Uterus (tissue), 4 donors: Measurements from ENCODE around the gene AP3D1. TPM values are rescaled to one million over a fixed set of nuclear protein-coding genes. Genes with fewer than 3 reads are reported as not detected.
"Not testable (repeated sequence)": the region's sequence is repeated elsewhere in the genome, so short reads cannot be mapped to it uniquely, and the experiment has no call there.

ENCODE experiments used
- DNase-seq, 2 donors: peaks; one replicate each; pipeline ENCODE4 v3.0.0-alpha.2; 2019 to 2020
- H3K27ac ChIP-seq, 2 donors: fragments of 200-600 bp; sonication (generic); 1 replicate in 1 of 2; 2 replicates in 1 of 2; pipeline ENCODE4 v1.5.1; 2016 to 2018
- H3K27me3 ChIP-seq, 2 donors: fragments of 200-600 bp; sonication (generic); one replicate each; pipeline ENCODE4 v1.5.1; 2018 to 2019; ENCODE audit warnings: control low read depth in 1 of 2
- H3K36me3 ChIP-seq, 2 donors: fragments of 200-600 bp; sonication (generic); one replicate each; pipeline ENCODE4 v1.5.1; 2019; ENCODE audit warnings: control low read depth in 1 of 2
- H3K4me1 ChIP-seq, 2 donors: fragments of 200-600 bp; sonication (generic); one replicate each; pipeline ENCODE4 v1.5.1; 2018 to 2019; ENCODE audit warnings: control low read depth in 1 of 2
- H3K4me3 ChIP-seq, 2 donors: fragments of 200-600 bp; sonication (generic); 1 replicate in 1 of 2; 2 replicates in 1 of 2; pipeline ENCODE4 v1.5.1; 2018 to 2019; ENCODE audit warnings: mild to moderate bottlenecking in 1 of 2
- H3K9me3 ChIP-seq, 2 donors: fragments of 200-600 bp; sonication (generic); one replicate each; pipeline ENCODE4 v1.5.1; 2019; ENCODE audit warnings: control low read depth in 1 of 2
- POLR2A ChIP-seq, 2 donors: fragments of 450-650 bp; IDR thresholded peaks; one replicate each; pipeline ENCODE4 v1.6.1; 2016; ENCODE audit warnings: antibody characterized with exemption in 2 of 2, mild to moderate bottlenecking in 1 of 2, moderate library complexity in 1 of 2
- intact Hi-C: fragments of 100-400 bp; cut with DNase I; formaldehyde crosslinking; loops from one replicate; pipeline ENCODE4 v1.15.1; 2023; ENCODE audit warnings: low total_unique reads
- total RNA-seq, 4 donors: library from RNA; depleted of rRNA in 3 of 4; stranded (reverse); fragments of >200 nt in 3 of 4; gene quantifications; one replicate each; pipeline versions ENCODE4 v1.1.0 to v1.2.4, GENCODE V29; 2014 to 2023
- TF ChIP-seq, protein P1 (sequence below), 4 experiments: fragments of 200-600 bp in 2 of 4; fragments of 450-650 bp in 2 of 4; sonication (generic) in 2 of 4; IDR thresholded peaks; one replicate each; pipeline ENCODE4 v1.5.1; 2016 to 2019; ENCODE audit warnings: antibody characterized with exemption in 4 of 4, mild to moderate bottlenecking in 2 of 4, moderate library complexity in 1 of 4
- donor health status: DM: yes; HTN: yes; CAD: no.

Gene AP3D1
- total RNA-seq, result 10 to 100 TPM; 33.8 to 97.5 (median 49.8) TPM

GRCh38 chr19:2151339-2152229 is at the start of gene AP3D1:
Gene AP3D1 (minus strand): TSS chr19:2151566. CDS start chr19:2151334, 232 bp downstream.
- Histone ChIP-seq H3K4me1 (peaks cover 0 to 11% of the 10 kb centered on the region in 2 donors), H3K27ac (peak within 1 kb of the TSS; percentile 70 to 82), H3K9me3 (no peaks in the 10 kb centered on the region), H3K36me3 (no peaks in the 10 kb centered on the region), H3K27me3 (no peaks in the 10 kb centered on the region), H3K4me3 (peak within 1 kb of the TSS; percentile 52 to 78)
- TF ChIP-seq POLR2A (IDR thresholded peaks at IDR 0.05), result peak; percentile 21 to 66
- TF ChIP-seq, protein P1, sequence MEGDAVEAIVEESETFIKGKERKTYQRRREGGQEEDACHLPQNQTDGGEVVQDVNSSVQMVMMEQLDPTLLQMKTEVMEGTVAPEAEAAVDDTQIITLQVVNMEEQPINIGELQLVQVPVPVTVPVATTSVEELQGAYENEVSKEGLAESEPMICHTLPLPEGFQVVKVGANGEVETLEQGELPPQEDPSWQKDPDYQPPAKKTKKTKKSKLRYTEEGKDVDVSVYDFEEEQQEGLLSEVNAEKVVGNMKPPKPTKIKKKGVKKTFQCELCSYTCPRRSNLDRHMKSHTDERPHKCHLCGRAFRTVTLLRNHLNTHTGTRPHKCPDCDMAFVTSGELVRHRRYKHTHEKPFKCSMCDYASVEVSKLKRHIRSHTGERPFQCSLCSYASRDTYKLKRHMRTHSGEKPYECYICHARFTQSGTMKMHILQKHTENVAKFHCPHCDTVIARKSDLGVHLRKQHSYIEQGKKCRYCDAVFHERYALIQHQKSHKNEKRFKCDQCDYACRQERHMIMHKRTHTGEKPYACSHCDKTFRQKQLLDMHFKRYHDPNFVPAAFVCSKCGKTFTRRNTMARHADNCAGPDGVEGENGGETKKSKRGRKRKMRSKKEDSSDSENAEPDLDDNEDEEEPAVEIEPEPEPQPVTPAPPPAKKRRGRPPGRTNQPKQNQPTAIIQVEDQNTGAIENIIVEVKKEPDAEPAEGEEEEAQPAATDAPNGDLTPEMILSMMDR (IDR thresholded peaks at IDR 0.05), result peak in 2 of 4 experiments; percentile 11 to 19
- peak; percentile 100 for DNase-seq
- intact Hi-C loops, result loop anchor here (10.0 kb wide), 1 partner anchor 123 kb away; no protein-coding TSS in a partner anchor

- H3K36me3 ChIP-seq, H3K4me3 ChIP-seq, H3K4me1 ChIP-seq, DNase-seq, intact Hi-C loops, H3K27ac ChIP-seq, H3K27me3 ChIP-seq, H3K9me3 ChIP-seq: not testable (repeated sequence)
Measured at GRCh38 chr19:2200624-2201294, 49.4 kb upstream of the AP3D1 start.

- intact Hi-C loops, result no loop called here
- TF ChIP-seq, protein P1 (IDR thresholded peaks at IDR 0.05), result no peak
- TF ChIP-seq POLR2A (IDR thresholded peaks at IDR 0.05), result no peak
- Histone ChIP-seq H3K4me3 (no peak overlapping the region), H3K27me3 (no peaks in the 10 kb centered on the region), H3K9me3 (no peaks in the 10 kb centered on the region), H3K36me3 (no peaks in the 10 kb centered on the region), H3K27ac (no peak overlapping the region), H3K4me1 (no peaks in the 10 kb centered on the region)
- DNase-seq, result no peak
Measured at GRCh38 chr19:2199861-2200623, 48.7 kb upstream of the AP3D1 start.

- no peaks in the 10 kb centered on the region for H3K27me3 ChIP-seq
- intact Hi-C loops, result no loop called here
- H3K27ac ChIP-seq, result no peak overlapping the region
- H3K4me1 ChIP-seq, result no peaks in the 10 kb centered on the region
- no peaks in the 10 kb centered on the region for H3K36me3 ChIP-seq
- TF ChIP-seq POLR2A (IDR thresholded peaks at IDR 0.05), result no peak
- TF ChIP-seq, protein P1 (IDR thresholded peaks at IDR 0.05), result no peak
- H3K4me3 ChIP-seq, result no peak overlapping the region
- H3K9me3 ChIP-seq, result no peaks in the 10 kb centered on the region
- no peak for DNase-seq
Measured at GRCh38 chr19:2199215-2199614, 47.8 kb upstream of the AP3D1 start.

GRCh38 chr19:2198317-2198716 is 47.0 kb upstream of the AP3D1 start:
- TF ChIP-seq POLR2A (IDR thresholded peaks at IDR 0.05), result no peak
- TF ChIP-seq, protein P1 (IDR thresholded peaks at IDR 0.05), result no peak
- H3K9me3 ChIP-seq, result no peaks in the 10 kb centered on the region
- intact Hi-C loops, result no loop called here

More at GRCh38 chr19:2198317-2198716, 47.0 kb upstream of the AP3D1 start:
- Histone ChIP-seq H3K27ac (no peak overlapping the region), H3K4me3 (no peak overlapping the region), H3K36me3 (no peaks in the 10 kb centered on the region), H3K27me3 (no peaks in the 10 kb centered on the region), H3K4me1 (no peaks in the 10 kb centered on the region)
- DNase-seq, result no peak
